OCI-LY1 (cell line): ENCODE results near the gene NUP214.

Experiments
- H2AFZ ChIP-seq: fragments of 200-600 bp; sonication (generic), shearing (Covaris generic); 2 replicates; pipeline ENCODE4 v1.6.0; 2014; ENCODE audit warnings: antibody characterized with exemption, mild to moderate bottlenecking, low read length
- H3F3A ChIP-seq: fragments of 200-600 bp; sonication (generic), shearing (Covaris generic); 2 replicates; pipeline ENCODE4 v1.6.0; 2014; ENCODE audit warnings: mild to moderate bottlenecking, antibody characterized with exemption, low read length, moderate library complexity; ENCODE audit not compliant: insufficient read depth
- H3K27ac ChIP-seq: fragments of 200-600 bp; sonication (generic); 2 replicates; pipeline ENCODE4 v1.5.1; 2014; ENCODE audit warnings: low read length, mixed run types, mild to moderate bottlenecking, low read depth; ENCODE audit not compliant: poor library complexity, severe bottlenecking
- H3K27me3 ChIP-seq: fragments of 200-600 bp; sonication (generic); 2 replicates; pipeline ENCODE4 v1.6.0; 2014; ENCODE audit warnings: antibody characterized with exemption, mild to moderate bottlenecking, low read length, moderate library complexity; ENCODE audit not compliant: insufficient read depth
- H3K36me3 ChIP-seq: fragments of 200-600 bp; sonication (generic); 2 replicates; pipeline ENCODE4 v1.6.1; 2014; ENCODE audit warnings: mild to moderate bottlenecking, antibody characterized with exemption, low read length, moderate library complexity, mixed read lengths; ENCODE audit not compliant: insufficient read depth
- H3K4me1 ChIP-seq: fragments of 200-600 bp; sonication (generic); 2 replicates; pipeline ENCODE4 v1.5.1; 2014; ENCODE audit warnings: mild to moderate bottlenecking, low read length, moderate library complexity; ENCODE audit not compliant: insufficient read depth, severe bottlenecking
- H3K4me2 ChIP-seq: fragments of 200-600 bp; sonication (generic), shearing (Covaris generic); 2 replicates; pipeline ENCODE4 v1.6.1; 2014; ENCODE audit warnings: low read length
- H3K4me3 ChIP-seq: fragments of 200-600 bp; sonication (generic); 2 replicates; pipeline ENCODE4 v1.5.1; 2014; ENCODE audit warnings: low read length, low read depth, mild to moderate bottlenecking, mixed read lengths; ENCODE audit not compliant: poor library complexity, severe bottlenecking
- H3K79me2 ChIP-seq: fragments of 200-600 bp; shearing (Covaris generic); 2 replicates; pipeline ENCODE4 v1.6.1; 2016; ENCODE audit warnings: mixed run types, low read length, mixed read lengths; ENCODE audit not compliant: insufficient read depth
- H3K9ac ChIP-seq: fragments of 200-600 bp; sonication (generic), shearing (Covaris generic); 2 replicates; pipeline ENCODE4 v1.6.1; 2014; ENCODE audit warnings: mild to moderate bottlenecking, low read length, mixed read lengths
- H3K9me2 ChIP-seq: fragments of 200-600 bp; sonication (generic), shearing (Covaris generic); 2 replicates; pipeline ENCODE4 v1.6.1; 2014; ENCODE audit warnings: low read depth, mild to moderate bottlenecking, low read length, mixed read lengths
- H3K9me3 ChIP-seq: fragments of 200-600 bp; shearing (Covaris generic); 2 replicates; pipeline ENCODE4 v1.6.1; 2014; ENCODE audit warnings: low read length, mixed read lengths
- H4K20me1 ChIP-seq: fragments of 200-600 bp; sonication (generic), shearing (Covaris generic); 2 replicates; pipeline ENCODE4 v1.6.0; 2016; ENCODE audit warnings: mild to moderate bottlenecking, low read length; ENCODE audit not compliant: insufficient read depth
- CTCF ChIP-seq: fragments of 200-600 bp; sonication (generic), shearing (Covaris generic); IDR thresholded peaks from 2 replicates; pipeline ENCODE4 v1.5.1; 2017; ENCODE audit warnings: mild to moderate bottlenecking, antibody characterized with exemption, low read length, moderate library complexity, mixed read lengths
- EZH2 ChIP-seq: fragments of 200-600 bp; sonication (generic), shearing (Covaris generic); IDR thresholded peaks from 2 replicates; pipeline ENCODE4 v1.8.0; 2017; ENCODE audit warnings: borderline replicate concordance, mixed run types, mild to moderate bottlenecking, antibody characterized with exemption, low read length, moderate library complexity, mixed read lengths

The NUP214 gene

GRCh38 chr9:131274674-131275331 lies 149.4 kb downstream of the NUP214 start:
- Histone ChIP-seq H3K79me2 (0 out of 2 replicates have a peak, but pooled peaks cover 5% of the 10 kb centered on the region), H4K20me1 (no peaks in the 10 kb centered on the region), H3K9me3 (no peaks in the 10 kb centered on the region), H3F3A (no peaks in the 10 kb centered on the region; the same call in 1 of the 2 replicates), H3K9me2 (no peaks in the 10 kb centered on the region), H3K36me3 (no peaks in the 10 kb centered on the region), H3K4me2 (peak overlapping the region; percentile 53), H3K4me3 (peak overlapping the region; percentile 65), H3K27me3 (no peaks in the 10 kb centered on the region; the same call in 1 of the 2 replicates), H3K9ac (peak overlapping the region; percentile 69), H3K27ac (peak overlapping the region; percentile 64), H2AFZ (no peak overlapping the region), H3K4me1 (peaks cover 64% of the 10 kb centered on the region)
- no peak for TF ChIP-seq EZH2
- TF ChIP-seq CTCF: no peak

- Histone ChIP-seq H3K27me3 (no peaks in the 10 kb centered on the region; the same call in 1 of the 2 replicates), H3K4me2 (peak overlapping the region; percentile 53), H3K9ac (peak overlapping the region; percentile 69), H3K79me2 (0 out of 2 replicates have a peak, but pooled peaks cover 5% of the 10 kb centered on the region), H2AFZ (no peak overlapping the region), H3K9me3 (no peaks in the 10 kb centered on the region), H3F3A (no peaks in the 10 kb centered on the region; the same call in 1 of the 2 replicates), H3K4me1 (peaks cover 57% of the 10 kb centered on the region), H4K20me1 (no peaks in the 10 kb centered on the region), H3K9me2 (no peaks in the 10 kb centered on the region), H3K27ac (peak overlapping the region; percentile 64), H3K36me3 (no peaks in the 10 kb centered on the region), H3K4me3 (peak overlapping the region; percentile 65)
- TF ChIP-seq CTCF: peak; percentile 48
- TF ChIP-seq EZH2: no peak
Observed at GRCh38 chr9:131275332-131276093, 150.1 kb downstream of the NUP214 start.

DNA sequence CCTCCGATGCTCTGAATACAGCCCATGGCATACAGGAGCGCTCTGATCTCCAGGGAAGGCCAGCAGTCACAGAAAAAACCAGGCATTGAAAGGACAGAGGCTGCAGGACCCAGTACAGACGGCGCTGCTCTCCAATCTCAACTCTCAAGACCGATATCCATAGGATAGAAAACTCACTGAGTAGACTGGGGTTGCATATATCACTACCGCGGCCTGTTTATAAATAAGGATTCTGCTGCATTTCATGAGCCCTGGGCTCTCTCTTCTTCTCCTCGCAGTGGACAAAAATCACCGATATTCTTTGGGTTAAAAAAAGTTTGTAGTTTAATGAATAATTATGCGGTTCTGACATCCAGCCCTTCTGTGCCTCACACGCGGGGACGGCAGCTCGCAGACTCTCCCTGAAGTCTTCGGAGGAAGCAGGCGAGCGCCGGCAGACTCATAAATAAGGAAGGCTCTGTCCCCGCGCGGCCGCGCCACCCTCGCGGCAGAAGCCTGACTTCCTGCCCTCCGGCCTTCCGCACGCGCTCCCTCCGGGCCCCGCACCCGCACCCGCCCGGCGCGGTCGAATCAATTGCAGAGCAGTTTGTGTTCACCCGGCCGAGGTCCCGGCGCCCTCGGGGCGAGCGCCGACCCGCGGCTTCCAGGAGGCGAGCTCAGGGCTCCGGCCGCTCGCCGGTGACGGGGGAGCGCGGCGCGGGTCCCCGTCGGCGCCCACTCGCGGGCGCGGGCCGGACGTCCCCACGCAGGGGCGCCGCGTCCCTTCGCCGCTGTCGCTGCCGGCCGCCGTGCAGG lies 150.9 kb downstream of the NUP214 start, which contains the start of gene FAM78A:
TSS of gene FAM78A (minus strand) at position 417 of the 795 bp plus-strand sequence. CDS start at position 86, 331 bp downstream.
- no peak within 1 kb of the TSS for H2AFZ ChIP-seq

More for the DNA sequence above, 150.9 kb downstream of the NUP214 start, which contains the start of gene FAM78A:
- peak within 1 kb of the TSS; percentile 69 for H3K9ac ChIP-seq
- H3K27ac ChIP-seq: peak within 1 kb of the TSS; percentile 64
- H3F3A ChIP-seq: no peaks in the 10 kb centered on the region; the same call in 1 of the 2 replicates
- H3K27me3 ChIP-seq: no peaks in the 10 kb centered on the region; the same call in 1 of the 2 replicates
- no peaks in the 10 kb centered on the region for H3K9me3 ChIP-seq
- H3K36me3 ChIP-seq: no peaks in the 10 kb centered on the region
- peaks cover 50% of the 10 kb centered on the region for H3K4me1 ChIP-seq
- H3K79me2 ChIP-seq: 0 out of 2 replicates have a peak, but pooled peaks cover 5% of the 10 kb centered on the region
- TF ChIP-seq CTCF: no peak; the same call in 1 of the 2 replicates
- no peak for TF ChIP-seq EZH2
- peak within 1 kb of the TSS; percentile 53 for H3K4me2 ChIP-seq
- peak within 1 kb of the TSS; percentile 65 for H3K4me3 ChIP-seq
- no peaks in the 10 kb centered on the region for H4K20me1 ChIP-seq
- H3K9me2 ChIP-seq: no peaks in the 10 kb centered on the region
